ENCODE data around the gene SERPINB4.

- TF ChIP-seq CTCF (IDR thresholded peaks at IDR 0.05) (no peak), POLR2A (IDR thresholded peaks at IDR 0.05) (no peak)
Observed at GRCh38 chr18:63626431-63626830, 17.6 kb downstream of the SERPINB4 start.
